Mammary epithelial cell (primary cell): ENCODE results near the gene CCDC88B.

Source experiments
- CTCF ChIP-seq, 2 donors: IDR thresholded peaks in 1 of 2; conservative IDR thresholded peaks in 1 of 2; 2 replicates each; pipeline ENCODE4 v1.5.1; 2011 to 2012; ENCODE audit warnings: inconsistent platforms in 2 of 2, low read length in 2 of 2, mild to moderate bottlenecking in 2 of 2, control low read depth in 1 of 2, low read depth in 1 of 2; ENCODE audit not compliant: insufficient read depth in 1 of 2; ENCODE audit errors: extremely low read depth in 1 of 2
- EZH2 ChIP-seq: IDR thresholded peaks from 2 replicates; pipeline ENCODE4 v1.6.1; 2012; ENCODE audit warnings: low read length, inconsistent platforms, borderline replicate concordance

GRCh38 chr11:64296830-64297698, 42.9 kb upstream of the CCDC88B start:
- no peak for TF ChIP-seq CTCF (conservative IDR thresholded peaks at IDR 0.05 in 1 of 2, IDR thresholded peaks at IDR 0.05 in 1 of 2; ENCODE audit: extremely low read depth in 1 of 2, insufficient read depth in 1 of 2, low read depth in 1 of 2, low read length in 2 of 2)
- TF ChIP-seq EZH2 = no peak
